Omental fat pad (tissue), 4 donors: Measurements from ENCODE around the gene ERAL1. TPM values are rescaled to one million over a fixed set of nuclear protein-coding genes. Genes with fewer than 3 reads are reported as not detected.

Experiments used
- ATAC-seq: fragments of 150-250 bp; one replicate; pipeline ENCODE4 v1.9.1; 2016; ENCODE audit warnings: mild to moderate bottlenecking, moderate library complexity; ENCODE audit not compliant: low FRiP score
- DNase-seq: peaks from one replicate; pipeline ENCODE4 v3.0.0-alpha.2; 2019; ENCODE audit warnings: low spot score
- total RNA-seq, 4 donors: library from RNA; depleted of rRNA; stranded (reverse); fragments of >200 nt; gene quantifications; one replicate each; pipeline ENCODE4 v1.1.0, GENCODE V29; 2016
- TF ChIP-seq, protein P1 (sequence below), 3 donors: fragments of 450-650 bp; IDR thresholded peaks; one replicate each; pipeline ENCODE4 v1.5.1; 2016 to 2017; ENCODE audit warnings: antibody characterized with exemption in 3 of 3, mild to moderate bottlenecking in 3 of 3, moderate library complexity in 2 of 3

Gene ERAL1
- total RNA-seq, 4 donors from 2014 or later, result 21.3 to 35.9 (median 27.8) TPM

DNA sequence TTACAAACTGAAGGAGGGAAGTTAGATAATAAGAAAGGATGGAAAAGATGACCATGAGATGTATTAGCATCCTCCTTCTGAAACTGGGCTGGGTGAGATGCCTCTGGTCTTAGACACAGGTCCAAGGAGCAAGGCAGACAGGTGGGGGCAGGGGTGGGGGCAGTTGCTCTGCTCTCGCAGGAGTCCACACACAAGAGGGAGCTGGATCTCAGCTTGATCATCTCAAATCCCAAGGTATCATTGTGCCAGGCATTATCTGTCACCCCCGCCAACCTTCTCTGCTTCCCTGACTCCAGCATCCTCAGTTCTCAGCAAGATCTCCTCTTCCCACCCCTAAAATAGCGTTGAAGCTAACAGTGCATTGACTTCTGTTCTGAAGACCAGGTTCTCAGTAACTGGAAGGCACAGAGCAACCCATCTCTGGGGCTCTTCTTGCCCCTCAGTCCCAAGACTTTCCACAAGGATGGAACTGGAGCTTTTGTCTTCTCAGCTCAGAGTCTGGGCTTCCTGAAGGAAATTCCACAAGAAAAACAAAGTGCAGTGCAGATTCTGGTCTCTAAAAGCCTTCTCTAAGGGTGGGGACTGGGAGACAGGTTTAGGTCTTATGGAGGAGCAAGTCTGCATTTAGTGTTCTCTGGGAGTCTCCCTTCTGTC, 41.1 kb downstream of the ERAL1 start:
- no peak for DNase-seq
- TF ChIP-seq, protein P1, sequence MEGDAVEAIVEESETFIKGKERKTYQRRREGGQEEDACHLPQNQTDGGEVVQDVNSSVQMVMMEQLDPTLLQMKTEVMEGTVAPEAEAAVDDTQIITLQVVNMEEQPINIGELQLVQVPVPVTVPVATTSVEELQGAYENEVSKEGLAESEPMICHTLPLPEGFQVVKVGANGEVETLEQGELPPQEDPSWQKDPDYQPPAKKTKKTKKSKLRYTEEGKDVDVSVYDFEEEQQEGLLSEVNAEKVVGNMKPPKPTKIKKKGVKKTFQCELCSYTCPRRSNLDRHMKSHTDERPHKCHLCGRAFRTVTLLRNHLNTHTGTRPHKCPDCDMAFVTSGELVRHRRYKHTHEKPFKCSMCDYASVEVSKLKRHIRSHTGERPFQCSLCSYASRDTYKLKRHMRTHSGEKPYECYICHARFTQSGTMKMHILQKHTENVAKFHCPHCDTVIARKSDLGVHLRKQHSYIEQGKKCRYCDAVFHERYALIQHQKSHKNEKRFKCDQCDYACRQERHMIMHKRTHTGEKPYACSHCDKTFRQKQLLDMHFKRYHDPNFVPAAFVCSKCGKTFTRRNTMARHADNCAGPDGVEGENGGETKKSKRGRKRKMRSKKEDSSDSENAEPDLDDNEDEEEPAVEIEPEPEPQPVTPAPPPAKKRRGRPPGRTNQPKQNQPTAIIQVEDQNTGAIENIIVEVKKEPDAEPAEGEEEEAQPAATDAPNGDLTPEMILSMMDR (IDR thresholded peaks at IDR 0.05), result no peak
- no peak for ATAC-seq

DNA sequence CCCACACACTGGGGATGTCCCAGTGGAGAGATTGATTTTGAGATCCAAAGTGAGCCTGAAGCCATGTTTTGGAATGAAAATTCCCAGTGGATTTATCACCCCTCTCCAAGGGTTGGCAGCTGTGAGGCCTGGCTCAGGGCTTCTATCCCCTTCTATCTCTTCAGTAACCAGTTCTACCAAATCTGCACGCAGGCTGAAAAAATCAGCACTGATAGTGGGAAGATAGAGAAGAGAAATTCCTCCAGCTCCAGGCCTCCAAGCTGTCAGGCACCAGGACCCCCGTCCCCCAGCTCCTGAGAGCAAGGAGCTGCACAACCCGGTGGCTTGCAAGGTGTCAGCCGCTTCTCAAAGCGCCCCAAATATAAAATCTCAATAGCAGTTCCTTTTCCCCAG, 41.7 kb downstream of the ERAL1 start:
- DNase-seq (no peak), ATAC-seq (no peak)
- TF ChIP-seq, protein P1 (IDR thresholded peaks at IDR 0.05), result no peak

DNA sequence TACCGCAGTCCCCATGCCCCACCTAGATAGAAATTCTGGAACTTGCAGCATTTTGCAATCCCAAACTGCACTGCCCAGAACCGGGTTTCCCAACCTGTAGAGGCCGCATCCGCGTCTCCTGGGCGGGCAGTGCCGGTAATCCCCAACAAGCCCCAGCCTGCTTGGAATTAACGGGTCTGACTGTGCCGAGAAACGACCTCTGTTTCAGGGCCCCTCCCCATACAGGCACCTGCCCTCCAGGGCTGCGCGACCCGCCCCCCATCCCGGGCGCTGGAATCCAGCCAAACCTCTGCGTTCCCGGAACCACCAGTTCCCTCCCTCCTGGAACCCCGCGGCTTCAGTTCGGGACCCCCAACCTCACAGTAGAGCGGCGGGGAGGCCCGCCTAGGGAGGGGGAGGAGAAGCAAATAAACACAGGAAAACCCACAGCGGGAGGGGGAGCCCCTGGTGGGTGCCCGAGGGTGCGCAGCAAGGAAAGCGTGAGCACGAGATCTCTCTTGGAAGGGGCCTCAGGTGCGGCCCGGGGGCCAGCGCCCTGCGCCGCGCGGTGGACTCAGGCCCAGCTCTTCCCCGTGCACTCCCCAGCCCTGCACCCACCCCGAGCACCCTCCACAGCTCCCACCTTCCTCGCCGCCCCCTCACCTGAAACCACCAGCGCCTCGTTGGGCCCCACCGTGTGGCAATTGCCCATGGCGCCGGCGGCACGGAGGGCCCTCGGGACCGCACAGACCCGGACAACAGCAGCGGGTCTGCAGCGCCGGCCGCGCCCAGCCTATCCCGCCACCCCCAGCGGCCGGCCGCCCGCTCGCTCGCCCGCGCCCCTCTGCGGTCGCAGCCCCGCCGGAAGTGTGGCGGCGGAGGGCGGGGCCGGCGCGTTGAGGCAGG, 42.3 kb downstream of the ERAL1 start, which contains the start of gene FLOT2:
Gene FLOT2 (minus strand): TSS at position 850 of the 885 bp plus-strand sequence. CDS start 159 bp downstream, at position 691.
- DNase-seq (peak; percentile 59), ATAC-seq (peak; percentile 94)
- TF ChIP-seq, protein P1 (IDR thresholded peaks at IDR 0.05), result peak in 1 of 3 donors; percentile 6

DNA sequence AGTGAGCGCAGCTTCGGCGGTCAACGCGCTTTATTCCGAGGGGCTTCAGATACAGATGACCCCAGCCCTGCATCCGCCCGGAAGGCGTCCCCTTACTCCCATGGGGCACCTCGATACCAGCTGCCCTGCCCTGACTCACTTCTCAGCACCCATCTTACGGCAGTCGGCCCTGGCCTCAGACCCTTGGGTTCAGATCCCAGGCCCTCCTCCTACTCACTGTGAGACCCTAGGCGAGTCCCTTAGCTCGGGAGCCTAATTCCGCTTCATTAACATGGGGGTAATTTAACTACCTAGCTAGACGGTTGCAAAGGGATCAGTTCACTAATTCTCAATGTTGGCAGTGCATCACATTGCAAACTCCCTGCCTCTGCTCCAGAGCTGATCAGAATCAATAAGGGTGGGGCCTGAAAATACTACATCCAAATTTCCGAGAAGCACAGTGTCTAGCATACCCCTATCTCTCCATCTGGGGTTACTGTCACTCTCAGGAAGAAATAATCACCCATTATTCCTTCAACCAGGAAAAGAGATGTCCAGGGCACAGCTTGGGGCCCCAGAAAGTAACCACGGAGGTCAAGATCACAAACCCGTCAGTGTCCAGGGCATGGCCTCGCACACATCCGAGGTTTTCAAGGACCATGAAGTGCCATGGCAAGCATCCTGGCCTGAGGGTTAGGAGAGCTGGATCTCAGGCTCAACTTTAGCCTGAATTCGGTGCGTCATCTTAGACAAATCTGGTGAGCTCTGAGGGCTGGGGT, 43.1 kb downstream of the ERAL1 start:
- ATAC-seq (no peak), DNase-seq (no peak)
- TF ChIP-seq, protein P1 (IDR thresholded peaks at IDR 0.05), result no peak

DNA sequence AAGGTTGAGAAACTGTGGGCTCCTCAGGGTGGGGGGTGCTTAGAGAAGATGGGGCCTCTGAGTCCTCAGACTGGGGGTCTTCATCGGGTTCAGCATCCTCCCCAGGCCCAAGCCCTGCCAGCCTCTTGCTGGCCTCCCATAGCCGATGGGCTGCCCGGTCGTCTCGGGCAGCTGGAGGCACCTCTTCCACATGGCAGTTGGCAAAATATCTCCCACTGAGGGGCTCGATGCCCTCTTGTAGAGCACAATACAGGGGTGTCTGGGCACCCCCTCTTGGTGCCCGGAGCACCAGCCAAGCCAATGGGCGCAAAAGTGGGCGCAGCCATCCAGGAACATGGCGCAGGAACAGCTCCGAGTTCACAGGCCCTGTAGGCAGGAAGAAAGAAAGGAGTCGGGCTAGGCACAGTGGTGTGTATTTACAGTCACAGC, 43.7 kb downstream of the ERAL1 start:
- ATAC-seq (no peak), DNase-seq (no peak)
- TF ChIP-seq, protein P1 (IDR thresholded peaks at IDR 0.05), result no peak

DNA sequence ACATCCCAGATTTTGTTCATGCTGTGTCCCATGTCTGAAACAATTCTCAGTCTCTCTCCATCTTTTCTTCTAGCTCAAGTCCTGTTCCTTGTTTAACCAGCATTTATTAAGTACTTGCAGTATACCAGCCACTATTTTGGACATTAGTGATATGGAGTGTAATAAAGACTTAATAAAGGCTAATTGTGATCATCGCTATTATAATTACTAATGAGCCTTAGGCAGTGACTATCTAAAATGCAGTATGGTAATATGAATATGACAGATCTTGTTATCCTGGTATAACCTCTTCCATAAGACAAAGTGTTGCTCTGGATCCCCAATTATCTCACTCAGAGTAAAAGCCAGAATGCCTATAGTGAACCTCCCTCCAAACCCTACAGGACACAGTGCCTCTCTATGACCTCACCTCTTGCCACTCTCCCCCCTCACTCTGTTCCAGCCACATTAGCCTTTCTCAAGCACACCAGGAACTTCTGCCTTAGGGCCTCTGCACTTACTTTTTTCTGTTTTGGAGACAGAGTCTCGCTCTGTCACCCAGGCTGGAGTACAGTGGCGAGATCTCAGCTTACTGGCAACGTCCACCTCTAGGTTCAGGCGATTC, 44.5 kb downstream of the ERAL1 start:
- no peak for ATAC-seq
- DNase-seq, result no peak
- TF ChIP-seq, protein P1 (IDR thresholded peaks at IDR 0.05), result no peak
